Heart right ventricle (tissue), 16 donors: Measurements from ENCODE around the gene PEPD. TPM values are rescaled to one million over a fixed set of nuclear protein-coding genes. Genes with fewer than 3 reads are reported as not detected.

Experiments used
- ATAC-seq, 8 donors: fragments of 200-7000 bp; cut with Tn5 transposase; one replicate each; pipeline ENCODE4 v1.9.1; 2020; ENCODE audit warnings: mild to moderate bottlenecking in 8 of 8, moderate library complexity in 8 of 8, moderate number of reproducible peaks in 1 of 8
- DNase-seq, 2 donors: peaks; one replicate each; pipeline ENCODE4 v3.0.0-alpha.2; 2020
- H3K27ac ChIP-seq, 10 donors: fragments of 200-600 bp; sonication (generic) in 2 of 10; one replicate each; pipeline versions ENCODE4 v1.5.0 to v1.8.0; 2020 to 2022; ENCODE audit warnings: mild to moderate bottlenecking in 3 of 10
- H3K27me3 ChIP-seq, 7 donors: fragments of 200-600 bp; one replicate each; pipeline ENCODE4 v1.8.0; 2021 to 2022; ENCODE audit warnings: mild to moderate bottlenecking in 2 of 7
- H3K36me3 ChIP-seq, 9 donors: fragments of 200-600 bp; sonication (generic) in 1 of 9; one replicate each; pipeline versions ENCODE4 v1.5.0 to v1.8.0; 2020 to 2022; ENCODE audit warnings: mild to moderate bottlenecking in 2 of 9
- H3K4me1 ChIP-seq, 9 donors: fragments of 200-600 bp; sonication (generic) in 1 of 9; one replicate each; pipeline versions ENCODE4 v1.5.0 to v1.8.0; 2020 to 2022; ENCODE audit warnings: mild to moderate bottlenecking in 4 of 9
- H3K4me3 ChIP-seq, 10 donors: fragments of 200-600 bp; sonication (generic) in 2 of 10; one replicate each; pipeline versions ENCODE4 v1.5.0 to v1.8.0; 2020 to 2022; ENCODE audit warnings: mild to moderate bottlenecking in 7 of 10, moderate library complexity in 2 of 10
- H3K9me3 ChIP-seq, 11 donors: fragments of 200-600 bp in 10 of 11; sonication (generic) in 2 of 11; one replicate each; pipeline versions ENCODE4 v1.5.0 to v1.8.0; 2013 to 2022; ENCODE audit warnings: mild to moderate bottlenecking in 2 of 11, control low read depth in 1 of 11, moderate library complexity in 1 of 11
- WGBS, 2 donors: extraction: QIAGEN DNeasy Blood & Tissue Kit; methylation state at CpG; one replicate each; pipeline ENCODE4 v1.1.7; 2013; ENCODE audit warnings: inconsistent platforms in 1 of 2; 5-methylcytosine and 5-hydroxymethylcytosine counted together
- intact Hi-C, 10 donors: fragments of 100-400 bp; cut with DNase I; formaldehyde crosslinking; loops; one replicate each; pipeline versions ENCODE4 v1.11.1 to v1.14.2; 2022
- polyA plus RNA-seq, 2 donors: library from polyadenylated mRNA; stranded (reverse); fragments of 200-250 nt; gene quantifications; one replicate each; pipeline ENCODE4 v1.2.3, GENCODE V29; 2013
- total RNA-seq, 10 donors: library from RNA; stranded (reverse); fragmentation: NEBNext Ultra II Directional in 3 of 10; extraction: Animal tissue kit (Norgen Biotek cat#: 25700) in 3 of 10; gene quantifications; one replicate each; pipeline versions ENCODE4 v1.2.1 to v1.2.4, GENCODE V29; 2021 to 2023
- TF ChIP-seq, protein P1 (sequence below), 9 donors: fragments of 200-600 bp; sonication (generic) in 2 of 9; IDR thresholded peaks; one replicate each; pipeline versions ENCODE4 v1.5.0 to v1.8.0; 2021 to 2022; ENCODE audit warnings: antibody characterized with exemption in 9 of 9, mild to moderate bottlenecking in 5 of 9, moderate library complexity in 1 of 9
- donor health status: Arrhythmogenic right ventricular cardiomyopathy.
- donor health status: ischemic (EF 13 %, LVEDD 7.1; RV severe dilation, severe dysfunction).
- donor health status: healthy with polysubstance abuse.
- donor health status: DM: no; HTN: yes; CAD: no.
- donor health status: DM: no; HTN: no; CAD: no.
- donor health status: ischemic (EF 25% LVEDD 6.9; RV normal size, moderate dysfunction).
- donor health status: ischemic (EF 25% LVEDD 5.7; RV mildly dilated, moderate dysfunction).
- donor health status: healthy.
- donor health status: DM: yes; HTN: yes; CAD: no.
- donor health status: Ischemic cardiomyopathy.
- donor health status: ischemic (EF 35%, LVEDD 5.7; RV mildly dilated, moderate dysfunction).
- donor health status: nonischemic (EF 11% LVEDD 7.7; RV severe dilation, severe dysfunction).
- donor health status: DM: yes; HTN: yes; CAD: no.
- donor health status: PGD.
- donor health status: ischemic (EF 29% LVEDD 5.4; RV normal size, mild dysfunction).
- donor health status: nonischemic (EF 23%, LVEDD 6.1; RV moderate dilation, normal function).

Gene PEPD
- total and polyA plus RNA-seq, 12 donors = 20.4 to 47.7 (median 26.8) TPM

DNA sequence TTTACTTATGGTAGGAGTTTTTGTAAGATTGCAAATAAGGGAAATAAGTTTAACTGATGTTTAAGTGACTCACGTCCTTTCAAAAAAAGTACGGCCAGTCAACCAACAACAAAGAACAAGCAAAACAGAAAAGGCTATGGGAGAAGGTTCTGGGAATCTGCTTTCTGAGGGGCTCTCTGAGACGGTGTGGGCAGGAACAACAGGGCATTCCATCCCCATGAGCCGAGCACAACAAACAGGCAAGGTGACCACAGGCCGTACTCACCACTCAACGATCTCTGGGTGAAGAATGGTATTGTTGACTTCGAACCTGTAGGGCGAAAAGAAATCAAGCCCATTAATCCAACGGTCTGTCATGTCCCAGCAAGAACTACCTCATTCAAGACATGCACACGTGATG lies 43.8 kb downstream of the PEPD start:
- no peak for DNase-seq
- H3K27me3 ChIP-seq = no peaks in the 10 kb centered on the region
- H3K9me3 ChIP-seq = peaks cover 0 to 26% (median 0%) of the 10 kb centered on the region in 11 donors
- peaks cover 0 to 54% (median 13%) of the 10 kb centered on the region in 9 donors for H3K36me3 ChIP-seq
- H3K4me1 ChIP-seq = peaks cover 0 to 8% (median 0%) of the 10 kb centered on the region in 9 donors
- intact Hi-C loops = no loop called here
- no peak for ATAC-seq
- 96% methylated on average over 10 of the region's 10 CpGs for WGBS, 2 donors
- no peak overlapping the region for H3K27ac ChIP-seq
- TF ChIP-seq, protein P1, sequence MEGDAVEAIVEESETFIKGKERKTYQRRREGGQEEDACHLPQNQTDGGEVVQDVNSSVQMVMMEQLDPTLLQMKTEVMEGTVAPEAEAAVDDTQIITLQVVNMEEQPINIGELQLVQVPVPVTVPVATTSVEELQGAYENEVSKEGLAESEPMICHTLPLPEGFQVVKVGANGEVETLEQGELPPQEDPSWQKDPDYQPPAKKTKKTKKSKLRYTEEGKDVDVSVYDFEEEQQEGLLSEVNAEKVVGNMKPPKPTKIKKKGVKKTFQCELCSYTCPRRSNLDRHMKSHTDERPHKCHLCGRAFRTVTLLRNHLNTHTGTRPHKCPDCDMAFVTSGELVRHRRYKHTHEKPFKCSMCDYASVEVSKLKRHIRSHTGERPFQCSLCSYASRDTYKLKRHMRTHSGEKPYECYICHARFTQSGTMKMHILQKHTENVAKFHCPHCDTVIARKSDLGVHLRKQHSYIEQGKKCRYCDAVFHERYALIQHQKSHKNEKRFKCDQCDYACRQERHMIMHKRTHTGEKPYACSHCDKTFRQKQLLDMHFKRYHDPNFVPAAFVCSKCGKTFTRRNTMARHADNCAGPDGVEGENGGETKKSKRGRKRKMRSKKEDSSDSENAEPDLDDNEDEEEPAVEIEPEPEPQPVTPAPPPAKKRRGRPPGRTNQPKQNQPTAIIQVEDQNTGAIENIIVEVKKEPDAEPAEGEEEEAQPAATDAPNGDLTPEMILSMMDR (IDR thresholded peaks at IDR 0.05) = no peak
- H3K4me3 ChIP-seq = no peak overlapping the region

DNA sequence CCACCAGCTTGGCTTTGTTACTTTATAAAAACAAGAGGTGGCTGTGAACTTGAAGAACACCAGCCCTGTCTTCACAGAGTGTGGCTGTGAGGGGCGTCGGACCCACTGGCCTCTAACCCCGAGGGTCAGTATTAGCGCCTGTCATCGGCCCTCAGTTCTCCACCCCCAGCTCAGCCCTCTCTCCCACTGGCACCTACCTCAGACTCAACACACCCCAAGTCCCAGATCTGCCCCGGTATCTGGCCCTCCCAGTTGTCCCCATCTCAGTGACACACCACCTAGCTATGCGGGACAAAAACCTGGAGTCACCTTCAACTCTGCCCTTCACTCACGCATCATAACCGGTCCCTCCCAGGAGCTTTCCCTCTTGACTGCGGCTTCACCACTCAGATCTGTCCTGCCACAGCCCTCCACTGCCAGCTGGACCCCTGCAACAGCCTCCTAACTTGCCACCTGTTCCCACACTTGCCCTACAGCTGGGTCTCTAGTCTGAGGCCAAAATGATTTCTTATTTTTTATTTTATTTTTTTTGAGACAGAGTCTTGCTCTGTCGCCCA lies 45.4 kb downstream of the PEPD start:
- peaks cover 0 to 8% (median 0%) of the 10 kb centered on the region in 9 donors for H3K4me1 ChIP-seq
- peaks cover 0 to 19% (median 0%) of the 10 kb centered on the region in 11 donors for H3K9me3 ChIP-seq
- H3K36me3 ChIP-seq = peaks cover 0 to 54% (median 13%) of the 10 kb centered on the region in 9 donors
- no peak for DNase-seq
- no peak overlapping the region for H3K27ac ChIP-seq
- intact Hi-C loops = no loop called here
- H3K4me3 ChIP-seq = no peak overlapping the region
- TF ChIP-seq, protein P1 (IDR thresholded peaks at IDR 0.05) = no peak
- ATAC-seq = no peak
- WGBS, 2 donors = 94 to 96% methylated on average over 11 of the region's 11 CpGs
- H3K27me3 ChIP-seq = no peaks in the 10 kb centered on the region

DNA sequence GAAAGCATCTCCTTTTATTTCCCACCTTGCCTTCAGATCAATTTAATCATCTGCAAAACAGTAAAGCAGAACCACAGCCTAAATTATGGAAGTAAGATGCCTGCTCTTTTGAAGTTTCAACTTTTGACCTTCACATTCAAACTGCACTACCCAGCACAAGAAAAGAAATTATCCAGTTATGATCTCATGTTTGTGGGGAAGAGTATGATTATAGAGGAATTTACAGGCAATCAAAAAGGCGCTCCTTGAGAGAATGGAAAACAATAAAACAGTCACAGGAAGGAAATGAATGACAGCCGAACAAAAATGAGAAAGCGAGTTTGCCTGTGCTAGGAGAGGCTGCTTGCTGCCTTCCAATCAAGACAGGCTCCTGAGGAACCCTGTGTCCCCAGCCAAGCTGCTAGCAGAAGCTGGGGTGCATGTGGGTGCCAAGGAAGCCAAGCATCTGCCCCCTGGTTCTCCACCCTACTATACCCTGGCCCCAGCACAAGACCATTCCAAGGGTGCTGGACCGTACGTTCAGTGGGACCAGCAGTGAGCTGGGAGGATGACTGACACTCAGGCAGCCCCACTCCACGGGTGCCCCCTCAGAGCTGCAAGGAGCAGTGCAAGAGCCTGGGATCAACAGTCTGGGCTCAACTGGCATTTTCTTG lies 47.8 kb downstream of the PEPD start:
- WGBS, 2 donors = 69 to 71% methylated on average over 6 of the region's 6 CpGs
- DNase-seq (no peak), ATAC-seq (no peak)
- no peak overlapping the region for H3K4me3 ChIP-seq
- no peak overlapping the region for H3K27ac ChIP-seq
- H3K27me3 ChIP-seq = no peaks in the 10 kb centered on the region
- intact Hi-C loops = no loop called here
- TF ChIP-seq, protein P1 (IDR thresholded peaks at IDR 0.05) = no peak
- H3K36me3 ChIP-seq = peaks cover 0 to 47% (median 10%) of the 10 kb centered on the region in 9 donors
- peaks cover 0 to 8% (median 0%) of the 10 kb centered on the region in 9 donors for H3K4me1 ChIP-seq
- H3K9me3 ChIP-seq = peaks cover 0 to 6% (median 0%) of the 10 kb centered on the region in 11 donors

- DNase-seq (no peak), ATAC-seq (no peak)
- no peaks in the 10 kb centered on the region for H3K9me3 ChIP-seq
- intact Hi-C loops = no loop called here
- no peaks in the 10 kb centered on the region for H3K27me3 ChIP-seq
- 80 to 81% methylated on average over 23 of the region's 23 CpGs for WGBS, 2 donors
- no peak overlapping the region for H3K4me3 ChIP-seq
- peaks cover 0 to 8% (median 0%) of the 10 kb centered on the region in 9 donors for H3K4me1 ChIP-seq
- TF ChIP-seq, protein P1 (IDR thresholded peaks at IDR 0.05) = no peak
- no peak overlapping the region for H3K27ac ChIP-seq
- peaks cover 0 to 41% (median 10%) of the 10 kb centered on the region in 9 donors for H3K36me3 ChIP-seq
Measured at GRCh38 chr19:33472691-33473652, 48.6 kb downstream of the PEPD start.
